SK-N-SH treated with all-trans-retinoic acid at 6 μM for 48 hours (cell line): ENCODE data around the gene TMEM163.

Source experiments
- ATAC-seq: fragments of 200-7000 bp; cut with Tn5 transposase; 3 replicates; pipeline ENCODE4 v1.9.1; 2020; ENCODE audit warnings: mild to moderate bottlenecking, moderate library complexity
- ARNTL ChIP-seq: fragments of 450-650 bp; formaldehyde crosslinking; IDR thresholded peaks from 2 replicates; pipeline ENCODE4 v1.5.0; 2020; ENCODE audit warnings: low read depth, mild to moderate bottlenecking, moderate library complexity, borderline replicate concordance
- BACH2 ChIP-seq: fragments of 250-450 bp; sonication (Bioruptor Pico); IDR thresholded peaks from 2 replicates; pipeline ENCODE4 v1.9.0; 2021; ENCODE audit warnings: mild to moderate bottlenecking, borderline replicate concordance
- CSDC2 ChIP-seq: fragments of 250-450 bp; sonication (Bioruptor Pico); IDR thresholded peaks from 2 replicates; pipeline ENCODE4 v1.5.0; 2020; ENCODE audit warnings: mild to moderate bottlenecking, moderate library complexity
- CSRNP3 ChIP-seq: fragments of 250-450 bp; sonication (Bioruptor Pico); IDR thresholded peaks from 2 replicates; pipeline ENCODE4 v1.5.1; 2021; ENCODE audit warnings: mild to moderate bottlenecking, moderate library complexity
- ESRRG ChIP-seq: fragments of 250-450 bp; sonication (Bioruptor Pico); IDR thresholded peaks from 2 replicates; pipeline ENCODE4 v1.6.1; 2021; ENCODE audit warnings: mild to moderate bottlenecking
- GLIS3 ChIP-seq: fragments of 250-450 bp; sonication (Bioruptor Pico); IDR thresholded peaks from 2 replicates; pipeline ENCODE4 v1.5.0; 2020; ENCODE audit warnings: mild to moderate bottlenecking, moderate library complexity
- ISL1 ChIP-seq: fragments of 250-450 bp; sonication (Bioruptor Pico); IDR thresholded peaks from 2 replicates; pipeline ENCODE4 v2.1.2; 2022; ENCODE audit warnings: mild to moderate bottlenecking, moderate library complexity
- OSR1 ChIP-seq: fragments of 250-450 bp; sonication (Bioruptor Pico); IDR thresholded peaks from 2 replicates; pipeline ENCODE4 v1.8.0; 2022; ENCODE audit warnings: moderate library complexity, mild to moderate bottlenecking, inconsistent platforms
- POU6F1 ChIP-seq: fragments of 250-450 bp; sonication (Bioruptor Pico); IDR thresholded peaks from 2 replicates; pipeline ENCODE4 v1.8.0; 2021; ENCODE audit warnings: low read depth, mild to moderate bottlenecking, moderate library complexity, borderline replicate concordance
- PPARA ChIP-seq: fragments of 250-450 bp; sonication (Bioruptor Pico); IDR thresholded peaks from 2 replicates; pipeline ENCODE4 v1.5.0; 2020; ENCODE audit warnings: mild to moderate bottlenecking, borderline replicate concordance
- RARB ChIP-seq: fragments of 250-450 bp; sonication (Bioruptor Pico); IDR thresholded peaks from 2 replicates; pipeline ENCODE4 v1.8.0; 2021; ENCODE audit warnings: mild to moderate bottlenecking, moderate library complexity
- SNAI2 ChIP-seq: fragments of 250-450 bp; sonication (Bioruptor Pico); IDR thresholded peaks from 2 replicates; pipeline ENCODE4 v1.5.0; 2020; ENCODE audit warnings: mild to moderate bottlenecking, moderate library complexity
- TCF4 ChIP-seq: fragments of 250-450 bp; sonication (Bioruptor Pico); IDR thresholded peaks from 2 replicates; pipeline ENCODE4 v1.8.0; 2021; ENCODE audit warnings: mild to moderate bottlenecking, moderate library complexity, borderline replicate concordance
- TOX ChIP-seq: fragments of 250-450 bp; sonication (Bioruptor Pico); IDR thresholded peaks from 2 replicates; pipeline ENCODE4 v1.8.0; 2021; ENCODE audit warnings: mild to moderate bottlenecking, moderate library complexity, borderline replicate concordance
- ZC3H10 ChIP-seq: fragments of 250-450 bp; sonication (Bioruptor Pico); IDR thresholded peaks from 2 replicates; pipeline ENCODE4 v1.5.1; 2021; ENCODE audit warnings: mild to moderate bottlenecking, moderate library complexity
- ZFP3 ChIP-seq: fragments of 250-450 bp; sonication (Bioruptor Pico); IDR thresholded peaks from 2 replicates; pipeline ENCODE4 v1.5.0; 2020; ENCODE audit warnings: mild to moderate bottlenecking, moderate library complexity
- ZFP30 ChIP-seq: fragments of 450-650 bp; formaldehyde crosslinking; IDR thresholded peaks from 2 replicates; pipeline ENCODE4 v1.5.0; 2022; ENCODE audit warnings: mild to moderate bottlenecking, moderate library complexity
- ZNF565 ChIP-seq: fragments of 450-650 bp; formaldehyde crosslinking; conservative IDR thresholded peaks from 2 replicates; pipeline ENCODE4 v1.5.0; 2020; ENCODE audit warnings: low read depth, mild to moderate bottlenecking, moderate library complexity
- ZNF70 ChIP-seq: fragments of 450-650 bp; formaldehyde crosslinking; IDR thresholded peaks from 2 replicates; pipeline ENCODE4 v1.5.0; 2020; ENCODE audit warnings: mild to moderate bottlenecking, moderate library complexity
- TF ChIP-seq, protein P1 (sequence below): fragments of 250-450 bp; sonication (Bioruptor Pico); IDR thresholded peaks from 2 replicates; pipeline ENCODE4 v1.5.0; 2020; ENCODE audit warnings: mild to moderate bottlenecking, moderate library complexity
- TF ChIP-seq, protein P2 (sequence below): fragments of 250-450 bp; sonication (Bioruptor Pico); IDR thresholded peaks from 2 replicates; pipeline ENCODE4 v1.5.1; 2020; ENCODE audit warnings: low read depth, mild to moderate bottlenecking, moderate library complexity
- TF ChIP-seq, protein P3 (sequence below): fragments of 250-450 bp; sonication (Bioruptor Pico); IDR thresholded peaks from 2 replicates; pipeline ENCODE4 v1.8.0; 2020; ENCODE audit warnings: mild to moderate bottlenecking, moderate library complexity, borderline replicate concordance

The TMEM163 gene

DNA sequence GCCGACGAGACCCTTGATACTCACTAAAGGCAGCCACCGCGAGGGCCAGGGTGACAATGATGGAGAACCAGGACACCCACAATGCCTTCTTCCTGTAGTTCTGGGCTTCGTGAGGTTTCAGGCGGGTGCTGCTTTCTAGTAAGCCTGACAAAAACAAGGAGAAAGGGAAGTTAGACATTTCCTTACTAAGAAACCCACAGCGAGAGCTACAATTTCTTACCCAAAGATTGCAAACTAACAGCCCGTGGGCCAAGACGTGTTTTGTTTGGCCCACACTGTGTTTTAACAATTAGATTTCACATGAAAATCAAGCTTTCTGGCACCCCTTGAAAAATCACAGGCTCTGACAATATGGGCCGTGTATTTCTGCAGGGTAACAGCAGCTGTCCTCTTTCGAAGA lies 5.6 kb downstream of the TMEM163 start:
- ATAC-seq, result no peak
- TF ChIP-seq, protein P1, sequence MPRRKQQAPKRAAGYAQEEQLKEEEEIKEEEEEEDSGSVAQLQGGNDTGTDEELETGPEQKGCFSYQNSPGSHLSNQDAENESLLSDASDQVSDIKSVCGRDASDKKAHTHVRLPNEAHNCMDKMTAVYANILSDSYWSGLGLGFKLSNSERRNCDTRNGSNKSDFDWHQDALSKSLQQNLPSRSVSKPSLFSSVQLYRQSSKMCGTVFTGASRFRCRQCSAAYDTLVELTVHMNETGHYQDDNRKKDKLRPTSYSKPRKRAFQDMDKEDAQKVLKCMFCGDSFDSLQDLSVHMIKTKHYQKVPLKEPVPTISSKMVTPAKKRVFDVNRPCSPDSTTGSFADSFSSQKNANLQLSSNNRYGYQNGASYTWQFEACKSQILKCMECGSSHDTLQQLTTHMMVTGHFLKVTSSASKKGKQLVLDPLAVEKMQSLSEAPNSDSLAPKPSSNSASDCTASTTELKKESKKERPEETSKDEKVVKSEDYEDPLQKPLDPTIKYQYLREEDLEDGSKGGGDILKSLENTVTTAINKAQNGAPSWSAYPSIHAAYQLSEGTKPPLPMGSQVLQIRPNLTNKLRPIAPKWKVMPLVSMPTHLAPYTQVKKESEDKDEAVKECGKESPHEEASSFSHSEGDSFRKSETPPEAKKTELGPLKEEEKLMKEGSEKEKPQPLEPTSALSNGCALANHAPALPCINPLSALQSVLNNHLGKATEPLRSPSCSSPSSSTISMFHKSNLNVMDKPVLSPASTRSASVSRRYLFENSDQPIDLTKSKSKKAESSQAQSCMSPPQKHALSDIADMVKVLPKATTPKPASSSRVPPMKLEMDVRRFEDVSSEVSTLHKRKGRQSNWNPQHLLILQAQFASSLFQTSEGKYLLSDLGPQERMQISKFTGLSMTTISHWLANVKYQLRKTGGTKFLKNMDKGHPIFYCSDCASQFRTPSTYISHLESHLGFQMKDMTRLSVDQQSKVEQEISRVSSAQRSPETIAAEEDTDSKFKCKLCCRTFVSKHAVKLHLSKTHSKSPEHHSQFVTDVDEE (CRISPR knock-in tag), result no peak
- TF ChIP-seq ZFP3 (CRISPR knock-in tag) (no peak), OSR1 (no peak), ZC3H10 (no peak), CSRNP3 (CRISPR knock-in tag) (no peak), CSDC2 (CRISPR knock-in tag) (no peak), ZNF565 (CRISPR knock-in tag) (no peak), ESRRG (no peak), ZFP30 (CRISPR knock-in tag) (no peak), SNAI2 (CRISPR knock-in tag) (no peak), RARB (no peak), POU6F1 (CRISPR knock-in tag) (no peak), TCF4 (CRISPR knock-in tag) (no peak), PPARA (CRISPR knock-in tag) (no peak), ARNTL (CRISPR knock-in tag) (no peak), BACH2 (CRISPR knock-in tag) (no peak)
- TF ChIP-seq, protein P2, sequence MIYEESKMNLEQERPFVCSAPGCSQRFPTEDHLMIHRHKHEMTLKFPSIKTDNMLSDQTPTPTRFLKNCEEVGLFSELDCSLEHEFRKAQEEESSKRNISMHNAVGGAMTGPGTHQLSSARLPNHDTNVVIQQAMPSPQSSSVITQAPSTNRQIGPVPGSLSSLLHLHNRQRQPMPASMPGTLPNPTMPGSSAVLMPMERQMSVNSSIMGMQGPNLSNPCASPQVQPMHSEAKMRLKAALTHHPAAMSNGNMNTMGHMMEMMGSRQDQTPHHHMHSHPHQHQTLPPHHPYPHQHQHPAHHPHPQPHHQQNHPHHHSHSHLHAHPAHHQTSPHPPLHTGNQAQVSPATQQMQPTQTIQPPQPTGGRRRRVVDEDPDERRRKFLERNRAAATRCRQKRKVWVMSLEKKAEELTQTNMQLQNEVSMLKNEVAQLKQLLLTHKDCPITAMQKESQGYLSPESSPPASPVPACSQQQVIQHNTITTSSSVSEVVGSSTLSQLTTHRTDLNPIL (CRISPR knock-in tag), result no peak

DNA sequence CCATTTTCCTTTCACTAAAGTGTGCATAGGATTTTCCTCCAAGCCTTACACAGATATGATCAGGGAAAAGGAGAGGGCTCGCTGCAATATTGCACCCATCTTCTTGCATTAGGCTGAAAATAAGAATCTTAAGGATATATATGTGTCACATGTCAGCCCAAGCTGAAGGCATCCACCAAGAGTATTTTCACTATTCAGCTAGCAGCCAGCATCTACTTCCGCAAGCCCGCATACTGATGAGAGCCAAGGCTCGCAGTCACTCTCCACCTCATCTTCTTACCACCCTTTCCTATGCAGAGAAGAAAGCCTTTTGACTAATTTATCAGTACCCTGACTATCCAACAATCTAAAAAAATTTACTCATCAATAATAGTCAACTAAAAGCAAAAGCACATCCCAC lies 6.1 kb downstream of the TMEM163 start:
- TF ChIP-seq TOX (CRISPR knock-in tag) (no peak), ZFP3 (CRISPR knock-in tag) (no peak), CSDC2 (CRISPR knock-in tag) (no peak), TCF4 (CRISPR knock-in tag) (no peak), OSR1 (no peak), RARB (no peak), POU6F1 (CRISPR knock-in tag) (no peak), PPARA (CRISPR knock-in tag) (no peak), ZC3H10 (no peak), ZNF70 (CRISPR knock-in tag) (no peak), GLIS3 (CRISPR knock-in tag) (no peak), BACH2 (CRISPR knock-in tag) (no peak), ARNTL (CRISPR knock-in tag) (no peak), CSRNP3 (CRISPR knock-in tag) (no peak), ISL1 (no peak), SNAI2 (CRISPR knock-in tag) (no peak)
- TF ChIP-seq, protein P3, sequence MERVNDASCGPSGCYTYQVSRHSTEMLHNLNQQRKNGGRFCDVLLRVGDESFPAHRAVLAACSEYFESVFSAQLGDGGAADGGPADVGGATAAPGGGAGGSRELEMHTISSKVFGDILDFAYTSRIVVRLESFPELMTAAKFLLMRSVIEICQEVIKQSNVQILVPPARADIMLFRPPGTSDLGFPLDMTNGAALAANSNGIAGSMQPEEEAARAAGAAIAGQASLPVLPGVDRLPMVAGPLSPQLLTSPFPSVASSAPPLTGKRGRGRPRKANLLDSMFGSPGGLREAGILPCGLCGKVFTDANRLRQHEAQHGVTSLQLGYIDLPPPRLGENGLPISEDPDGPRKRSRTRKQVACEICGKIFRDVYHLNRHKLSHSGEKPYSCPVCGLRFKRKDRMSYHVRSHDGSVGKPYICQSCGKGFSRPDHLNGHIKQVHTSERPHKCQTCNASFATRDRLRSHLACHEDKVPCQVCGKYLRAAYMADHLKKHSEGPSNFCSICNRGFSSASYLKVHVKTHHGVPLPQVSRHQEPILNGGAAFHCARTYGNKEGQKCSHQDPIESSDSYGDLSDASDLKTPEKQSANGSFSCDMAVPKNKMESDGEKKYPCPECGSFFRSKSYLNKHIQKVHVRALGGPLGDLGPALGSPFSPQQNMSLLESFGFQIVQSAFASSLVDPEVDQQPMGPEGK (CRISPR knock-in tag), result no peak
- TF ChIP-seq, protein P1 (CRISPR knock-in tag), result no peak
- TF ChIP-seq, protein P2 (CRISPR knock-in tag), result no peak
- no peak for ATAC-seq
